Measurements from ENCODE around the gene AMDHD2. TPM values are rescaled to one million over a fixed set of nuclear protein-coding genes. Genes with fewer than 3 reads are reported as not detected.
A peak's percentile ranks its signal among the peaks of the same experiment; 100 is the strongest.

Gene AMDHD2
- total RNA-seq, 1 donor from 2014 or later = 30.8 TPM

- peak; percentile 26 to 51 for DNase-seq (ENCODE audit: low read depth in 2 of 2)
Measured at GRCh38 chr16:2516391-2517240, 3.6 kb upstream of the AMDHD2 start.

GRCh38 chr16:2517954-2518605, 2.1 kb upstream of the AMDHD2 start:
- no peak for DNase-seq (ENCODE audit: low read depth in 2 of 2)

GRCh38 chr16:2518823-2519710, 1.1 kb upstream of the AMDHD2 start:
- DNase-seq (ENCODE audit: low read depth in 2 of 2) = no peak

GRCh38 chr16:2519711-2520080, 475 bp upstream of the AMDHD2 start:
- no peak for DNase-seq (ENCODE audit: low read depth in 2 of 2)

- DNase-seq (ENCODE audit: low read depth in 2 of 2) = peak in 1 of 2 donors; percentile 49
Measured at GRCh38 chr16:2520784-2521531, 787 bp downstream of the AMDHD2 start.

- DNase-seq (ENCODE audit: low read depth in 2 of 2) = no peak
Measured at GRCh38 chr16:2523801-2524231, 3.6 kb downstream of the AMDHD2 start.

GRCh38 chr16:2524339-2524938, 4.3 kb downstream of the AMDHD2 start:
- no peak for DNase-seq (ENCODE audit: low read depth in 2 of 2)

- no peak for DNase-seq (ENCODE audit: low read depth in 2 of 2)
Measured at GRCh38 chr16:2526135-2526534, 6.0 kb downstream of the AMDHD2 start.

- no peak for DNase-seq (ENCODE audit: low read depth in 2 of 2)
Measured at GRCh38 chr16:2527071-2527783, 7.1 kb downstream of the AMDHD2 start.

- DNase-seq (ENCODE audit: low read depth in 2 of 2) = no peak
Measured at GRCh38 chr16:2527784-2528100, 7.6 kb downstream of the AMDHD2 start.

GRCh38 chr16:2528161-2529060, 8.2 kb downstream of the AMDHD2 start:
- DNase-seq (ENCODE audit: low read depth in 2 of 2) = no peak

GRCh38 chr16:2529061-2529931, 9.1 kb downstream of the AMDHD2 start:
- DNase-seq (ENCODE audit: low read depth in 2 of 2) = no peak

- no peak for DNase-seq (ENCODE audit: low read depth in 2 of 2)
Measured at GRCh38 chr16:2529961-2530628, 9.9 kb downstream of the AMDHD2 start.

GRCh38 chr16:2530629-2531318, 10.6 kb downstream of the AMDHD2 start:
- no peak for DNase-seq (ENCODE audit: low read depth in 2 of 2)

- DNase-seq (ENCODE audit: low read depth in 2 of 2) = no peak
Measured at GRCh38 chr16:2531371-2531695, 11.2 kb downstream of the AMDHD2 start, which contains the start of gene CEMP1. Gene CEMP1 (minus strand): TSS chr16:2531408. CDS start chr16:2531073, 335 bp downstream.

- peak; percentile 97 to 98 for DNase-seq (ENCODE audit: low read depth in 2 of 2)
Measured at GRCh38 chr16:2531696-2532493, 11.7 kb downstream of the AMDHD2 start.

Data from lung microvascular endothelial cell (primary cell).